Epithelial cell of proximal tubule (primary cell): ENCODE data around the gene FBXO15. TPM values are rescaled to one million over a fixed set of nuclear protein-coding genes. Genes with fewer than 3 reads are reported as not detected.

Experiments used
- DNase-seq: peaks from one replicate; pipeline ENCODE4 v3.0.0-alpha.2; 2011; ENCODE audit warnings: low read depth
- H3K4me3 ChIP-seq: 2 replicates; pipeline ENCODE4 v1.5.1; 2011; ENCODE audit warnings: low read depth, mild to moderate bottlenecking, low read length
- CTCF ChIP-seq: conservative IDR thresholded peaks from 2 replicates; pipeline ENCODE4 v1.5.1; 2012; ENCODE audit warnings: low read depth, mild to moderate bottlenecking, low read length
- total RNA-seq: library from RNA; depleted of rRNA; stranded (reverse); fragments of >200 nt; gene quantifications from 2 replicates; pipeline ENCODE4 v1.2.3, GENCODE V29; 2015

The FBXO15 gene
- total RNA-seq, 1 donor from 2014 or later = 0.40 TPM

GRCh38 chr18:74173434-74173750, 25.8 kb upstream of the FBXO15 start:
- DNase-seq = no peak
- H3K4me3 ChIP-seq = no peak overlapping the region
- TF ChIP-seq CTCF = no peak

GRCh38 chr18:74172697-74173433, 25.2 kb upstream of the FBXO15 start:
- TF ChIP-seq CTCF = no peak
- H3K4me3 ChIP-seq = no peak overlapping the region
- no peak for DNase-seq

- no peak for DNase-seq
- H3K4me3 ChIP-seq = peak overlapping the region; percentile 38
- TF ChIP-seq CTCF = no peak
Observed at GRCh38 chr18:74171910-74172606, 24.4 kb upstream of the FBXO15 start.

- DNase-seq = no peak
- H3K4me3 ChIP-seq = no peak overlapping the region
- TF ChIP-seq CTCF = no peak
Observed at GRCh38 chr18:74166386-74166785, 18.8 kb upstream of the FBXO15 start.

- no peak overlapping the region for H3K4me3 ChIP-seq
- TF ChIP-seq CTCF = no peak
- no peak for DNase-seq
Observed at GRCh38 chr18:74163019-74163660, 15.5 kb upstream of the FBXO15 start.

GRCh38 chr18:74155276-74155675, 7.6 kb upstream of the FBXO15 start:
- H3K4me3 ChIP-seq = no peak overlapping the region
- no peak for TF ChIP-seq CTCF
- no peak for DNase-seq
